Measurements from ENCODE around the gene STARD13.

- TF ChIP-seq POLR2A (IDR thresholded peaks at IDR 0.05) = no peak
- no peak for TF ChIP-seq CTCF (IDR thresholded peaks at IDR 0.05)
These were observed 110.6 kb downstream of the STARD13 start for GRCh38 chr13:33174931-33175330.
